WTC11 (cell line): ENCODE data around the gene NEMP1. TPM values are rescaled to one million over a fixed set of nuclear protein-coding genes. Genes with fewer than 3 reads are reported as not detected.
A peak's percentile ranks its signal among the peaks of the same experiment; 100 is the strongest.

Experiments used
- ATAC-seq: fragments of 200-7000 bp; cut with Tn5 transposase; 2 replicates; pipeline ENCODE4 v1.10.0; 2021; ENCODE audit warnings: mild to moderate bottlenecking, moderate library complexity
- CTCF ChIA-PET: fragments of 300-600 bp; sonication (Branson Sonifier 250); formaldehyde crosslinking; loops from one replicate; lab custom pipeline; 2021; ENCODE audit warnings: antibody characterized with exemption; lab: Charles Lee
- POLR2A ChIA-PET: fragments of 350-600 bp; sonication (Branson Sonifier 250); formaldehyde crosslinking; loops from one replicate; lab custom pipeline; 2021; ENCODE audit warnings: antibody characterized with exemption; lab: Charles Lee
- DNase-seq: peaks from one replicate; pipeline ENCODE4 v3.0.0; 2021; ENCODE audit warnings: low spot score
- H3K27ac Mint-ChIP-seq: 2 replicates; pipeline ENCODE4 v1.8.0; 2021; ENCODE audit warnings: mixed read lengths
- H3K27me3 Mint-ChIP-seq: 2 replicates; pipeline ENCODE4 v1.8.0; 2021; ENCODE audit warnings: low read depth, mild to moderate bottlenecking, moderate library complexity, mixed read lengths
- H3K36me3 Mint-ChIP-seq: 2 replicates; pipeline ENCODE4 v1.8.0; 2021; ENCODE audit warnings: mixed read lengths
- H3K4me1 Mint-ChIP-seq: 2 replicates; pipeline ENCODE4 v1.8.0; 2022; ENCODE audit warnings: mixed read lengths
- H3K4me3 Mint-ChIP-seq: 2 replicates; pipeline ENCODE4 v1.8.0; 2021; ENCODE audit warnings: mild to moderate bottlenecking, moderate library complexity, mixed read lengths
- H3K9me3 Mint-ChIP-seq: 2 replicates; pipeline ENCODE4 v1.8.0; 2021; ENCODE audit warnings: mixed read lengths
- AFF4 ChIP-seq: sonication (generic); formaldehyde crosslinking; IDR thresholded peaks from 2 replicates; pipeline ENCODE4 v1.8.1; 2023; ENCODE audit warnings: mild to moderate bottlenecking, missing genetic modification reagents, borderline replicate concordance
- E2F1 ChIP-seq: sonication (generic); formaldehyde crosslinking; IDR thresholded peaks from 2 replicates; pipeline ENCODE4 v1.8.0; 2022; ENCODE audit warnings: mild to moderate bottlenecking, missing genetic modification reagents
- ETV6 ChIP-seq: sonication (generic); formaldehyde crosslinking; IDR thresholded peaks from 2 replicates; pipeline ENCODE4 v1.8.1; 2022; ENCODE audit warnings: mild to moderate bottlenecking, missing genetic modification reagents
- FOXK1 ChIP-seq: sonication (generic); formaldehyde crosslinking; IDR thresholded peaks from 2 replicates; pipeline ENCODE4 v1.8.0; 2022; ENCODE audit warnings: mild to moderate bottlenecking, moderate library complexity, missing genetic modification reagents
- JUN ChIP-seq: sonication (generic); formaldehyde crosslinking; IDR thresholded peaks from 2 replicates; pipeline ENCODE4 v1.8.0; 2023; ENCODE audit warnings: mild to moderate bottlenecking, missing genetic modification reagents
- OVOL2 ChIP-seq: fragments of 250-450 bp; sonication (Bioruptor Pico); IDR thresholded peaks from 2 replicates; pipeline ENCODE4 v1.9.0; 2021; ENCODE audit warnings: mild to moderate bottlenecking, borderline replicate concordance
- PRDM15 ChIP-seq: sonication (generic); formaldehyde crosslinking; IDR thresholded peaks from 2 replicates; pipeline ENCODE4 v1.8.0; 2022; ENCODE audit warnings: missing genetic modification reagents
- SP1 ChIP-seq: sonication (generic); formaldehyde crosslinking; conservative IDR thresholded peaks from 2 replicates; pipeline ENCODE4 v1.8.1; 2022; ENCODE audit warnings: missing genetic modification reagents
- TEAD4 ChIP-seq: sonication (generic); formaldehyde crosslinking; IDR thresholded peaks from 2 replicates; pipeline ENCODE4 v1.8.0; 2022; ENCODE audit warnings: mild to moderate bottlenecking, missing genetic modification reagents
- ZNF121 ChIP-seq: sonication (generic); formaldehyde crosslinking; IDR thresholded peaks from 2 replicates; pipeline ENCODE4 v1.8.0; 2023; ENCODE audit warnings: missing genetic modification reagents
- ZNF232 ChIP-seq: sonication (generic); formaldehyde crosslinking; IDR thresholded peaks from 2 replicates; pipeline ENCODE4 v1.8.0; 2022; ENCODE audit warnings: mild to moderate bottlenecking, missing genetic modification reagents
- ZNF281 ChIP-seq: sonication (generic); formaldehyde crosslinking; IDR thresholded peaks from 2 replicates; pipeline ENCODE4 v1.8.0; 2023; ENCODE audit warnings: mild to moderate bottlenecking, missing genetic modification reagents
- ZNF425 ChIP-seq: fragments of 250-450 bp; sonication (Bioruptor Pico); conservative IDR thresholded peaks from 2 replicates; pipeline ENCODE4 v1.9.0; 2021; ENCODE audit warnings: mild to moderate bottlenecking
- total RNA-seq: library from RNA; stranded (reverse); gene quantifications from 3 replicates; pipeline ENCODE4 v1.2.3, GENCODE V29; 2021

NEMP1 gene
- total RNA-seq, 1 experiment from 2014 or later: 41.9 TPM

GRCh38 chr12:57078519-57079404 lies at the start of gene NEMP1 (continued):
- TF ChIP-seq ZNF425: no peak
- TF ChIP-seq TEAD4 (CRISPR knock-in tag): no peak
- no peak for TF ChIP-seq AFF4 (CRISPR knock-in tag)
- no peak for TF ChIP-seq PRDM15 (CRISPR knock-in tag)
- no peak for TF ChIP-seq ZNF121 (CRISPR knock-in tag)
- no peak for TF ChIP-seq JUN (CRISPR knock-in tag)
- no peak for TF ChIP-seq E2F1 (CRISPR knock-in tag)
- peak; percentile 98 for TF ChIP-seq FOXK1 (CRISPR knock-in tag)
- 0 out of 2 replicates have a peak, but pooled peaks have one; percentile 18 for TF ChIP-seq ETV6 (CRISPR knock-in tag)

- Mint-ChIP-seq H3K4me3 (peak within 1 kb of the TSS; percentile 85), H3K27ac (peak within 1 kb of the TSS; percentile 89), H3K9me3 (peaks cover 10% of the 10 kb centered on the region), H3K27me3 (peaks cover 6% of the 10 kb centered on the region), H3K36me3 (peaks cover 2% of the 10 kb centered on the region; the same call in 1 of the 2 replicates), H3K4me1 (peaks cover 49% of the 10 kb centered on the region)
- TF ChIP-seq OVOL2: no peak
- peak; percentile 22; the same call in 1 of the 2 replicates for TF ChIP-seq ZNF281 (CRISPR knock-in tag)
- TF ChIP-seq SP1 (CRISPR knock-in tag): no peak; the same call in 1 of the 2 replicates
- 0 out of 2 replicates have a peak, but pooled peaks have one; percentile 29 for TF ChIP-seq ZNF232 (CRISPR knock-in tag)
- peak; percentile 66 for TF ChIP-seq FOXK1 (CRISPR knock-in tag)
- CTCF ChIA-PET: interaction anchor here (0.6 to 5.9 kb wide), 54 partner anchors 9 to 1010 kb away, joined by 3 to 112 read pairs (median 4); partner anchors contain the start of genes NAB2, NEMP1, NXPH4 and SHMT2
- POLR2A ChIA-PET: interaction anchor here (0.7 to 3.5 kb wide), 13 partner anchors 14 to 491 kb away, joined by 3 to 21 read pairs (median 5); partner anchors contain the start of genes INHBE, NAB2, NEMP1 and SHMT2
- DNase-seq: peak; percentile 78
- peak; percentile 40 for ATAC-seq
Measured at GRCh38 chr12:57127726-57128518, 49.3 kb upstream of the NEMP1 start, which contains the start of gene LRP1. LRP1 (plus strand) TSS chr12:57128483; CDS start chr12:57128965, 482 bp downstream.
